ENCODE results near the gene RHOXF1.
"Not testable (repeated sequence)": the region's sequence is repeated elsewhere in the genome, so short reads cannot be mapped to it uniquely, and the experiment has no call there.

The RHOXF1 gene, protein sequence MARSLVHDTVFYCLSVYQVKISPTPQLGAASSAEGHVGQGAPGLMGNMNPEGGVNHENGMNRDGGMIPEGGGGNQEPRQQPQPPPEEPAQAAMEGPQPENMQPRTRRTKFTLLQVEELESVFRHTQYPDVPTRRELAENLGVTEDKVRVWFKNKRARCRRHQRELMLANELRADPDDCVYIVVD

DNA sequence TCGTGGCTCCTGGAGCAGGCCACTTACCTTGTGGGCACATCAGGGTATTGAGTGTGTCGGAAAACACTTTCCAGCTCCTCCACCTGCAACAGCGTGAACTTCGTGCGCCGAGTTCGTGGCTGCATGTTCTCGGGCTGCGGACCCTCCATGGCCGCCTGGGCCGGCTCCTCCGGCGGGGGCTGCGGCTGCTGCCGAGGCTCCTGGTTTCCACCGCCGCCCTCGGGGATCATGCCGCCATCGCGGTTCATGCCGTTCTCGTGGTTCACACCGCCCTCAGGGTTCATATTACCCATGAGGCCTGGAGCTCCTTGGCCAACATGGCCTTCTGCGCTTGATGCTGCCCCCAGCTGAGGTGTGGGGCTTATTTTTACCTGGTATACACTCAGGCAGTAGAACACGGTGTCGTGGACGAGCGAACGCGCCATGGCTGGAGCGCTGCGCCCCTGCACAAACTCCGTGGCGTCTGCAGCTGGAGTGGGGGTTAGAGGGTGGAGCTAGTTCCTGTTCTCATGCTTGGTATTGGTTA is at the start of gene RHOXF1:
RHOXF1 (minus strand) TSS at position 476 of the 526 bp plus-strand sequence; CDS start at position 425, 51 bp downstream.
- H3K27ac ChIP-seq (ENCODE audit: extremely low read depth, low read depth, low read length) = no peak within 1 kb of the TSS
- CTCF ChIA-PET = no interaction called here
- no peaks in the 10 kb centered on the region for H3K9me3 ChIP-seq (ENCODE audit: control insufficient read depth, insufficient read depth, low read depth, low read length)
- no peak within 1 kb of the TSS for H3K4me3 ChIP-seq (ENCODE audit: low read depth, low read length)
- POLR2A ChIA-PET = no interaction called here
- H3K4me1 ChIP-seq (ENCODE audit: control insufficient read depth, insufficient read depth, low read length) = no peaks in the 10 kb centered on the region
- no peaks in the 10 kb centered on the region for H3K36me3 ChIP-seq (ENCODE audit: control insufficient read depth in 2 of 2, insufficient read depth in 1 of 2, low read length in 2 of 2)
- no peak for TF ChIP-seq ZNF157 (tag by site-specific recombination; IDR thresholded peaks at IDR 0.05)
- no peak for TF ChIP-seq ZNF239 (tag by site-specific recombination; IDR thresholded peaks at IDR 0.05)
- no peak for TF ChIP-seq ZNF555 (tag by site-specific recombination; conservative IDR thresholded peaks at IDR 0.05)
- no peak for TF ChIP-seq ZNF549 (tag by site-specific recombination; IDR thresholded peaks at IDR 0.05)
- no peak for TF ChIP-seq ZNF114 (tag by site-specific recombination; IDR thresholded peaks at IDR 0.05)
- TF ChIP-seq ZBTB44 (tag by site-specific recombination; IDR thresholded peaks at IDR 0.05) = no peak
- TF ChIP-seq ZBTB48 (tag by site-specific recombination; IDR thresholded peaks at IDR 0.05) = no peak
- TF ChIP-seq PRDM4 (tag by site-specific recombination; IDR thresholded peaks at IDR 0.05) = no peak
- TF ChIP-seq ZSCAN16 (tag by site-specific recombination; IDR thresholded peaks at IDR 0.05) = no peak
- no peak for TF ChIP-seq REPIN1 (tag by site-specific recombination; IDR thresholded peaks at IDR 0.05; ENCODE audit: low read depth)
- TF ChIP-seq ZNF16 (tag by site-specific recombination; IDR thresholded peaks at IDR 0.05; ENCODE audit: low read depth) = no peak
- no peak for TF ChIP-seq ZNF664 (tag by site-specific recombination; IDR thresholded peaks at IDR 0.05)
- no peak for TF ChIP-seq OVOL3 (tag by site-specific recombination; IDR thresholded peaks at IDR 0.05)
- no peak for TF ChIP-seq GFI1B (tag by site-specific recombination; IDR thresholded peaks at IDR 0.05)
- TF ChIP-seq TCF7L2 (IDR thresholded peaks at IDR 0.05; ENCODE audit: borderline replicate concordance, low read depth, low read length) = no peak
- no peak for TF ChIP-seq ZNF777 (tag by site-specific recombination; IDR thresholded peaks at IDR 0.05; ENCODE audit: borderline replicate concordance)
- no peak for TF ChIP-seq ZNF416 (tag by site-specific recombination; IDR thresholded peaks at IDR 0.05)
- TF ChIP-seq SCRT2 (tag by site-specific recombination; IDR thresholded peaks at IDR 0.05) = no peak
- no peak for TF ChIP-seq ZFP69B (tag by site-specific recombination; IDR thresholded peaks at IDR 0.05)

GRCh38 chrX:120159086-120159485 is 43.4 kb upstream of the RHOXF1 start:
- POLR2A ChIA-PET; H3K36me3 ChIP-seq (ENCODE audit: control insufficient read depth in 2 of 2, insufficient read depth in 1 of 2, low read length in 2 of 2); CTCF ChIA-PET; H3K4me3 ChIP-seq (ENCODE audit: low read depth, low read length); H3K9me3 ChIP-seq (ENCODE audit: control insufficient read depth, insufficient read depth, low read depth, low read length); H3K4me1 ChIP-seq (ENCODE audit: control insufficient read depth, insufficient read depth, low read length); H3K27ac ChIP-seq (ENCODE audit: extremely low read depth, low read depth, low read length): not testable (repeated sequence)

GRCh38 chrX:120158313-120158712 is 42.6 kb upstream of the RHOXF1 start, which contains the start of gene RHOXF2:
Gene RHOXF2 (plus strand): TSS chrX:120158613. CDS start chrX:120158751, 138 bp downstream.
- H3K36me3 ChIP-seq (ENCODE audit: control insufficient read depth in 2 of 2, insufficient read depth in 1 of 2, low read length in 2 of 2); POLR2A ChIA-PET; H3K9me3 ChIP-seq (ENCODE audit: control insufficient read depth, insufficient read depth, low read depth, low read length); H3K4me1 ChIP-seq (ENCODE audit: control insufficient read depth, insufficient read depth, low read length); H3K4me3 ChIP-seq (ENCODE audit: low read depth, low read length); CTCF ChIA-PET; H3K27ac ChIP-seq (ENCODE audit: extremely low read depth, low read depth, low read length): not testable (repeated sequence)

GRCh38 chrX:120150109-120150744 is 34.5 kb upstream of the RHOXF1 start:
- H3K4me3 ChIP-seq (ENCODE audit: low read depth, low read length); H3K4me1 ChIP-seq (ENCODE audit: control insufficient read depth, insufficient read depth, low read length); H3K27ac ChIP-seq (ENCODE audit: extremely low read depth, low read depth, low read length); H3K9me3 ChIP-seq (ENCODE audit: control insufficient read depth, insufficient read depth, low read depth, low read length); H3K36me3 ChIP-seq (ENCODE audit: control insufficient read depth in 2 of 2, insufficient read depth in 1 of 2, low read length in 2 of 2); POLR2A ChIA-PET; CTCF ChIA-PET: not testable (repeated sequence)
